Raji (cell line): ENCODE results near the gene SAPCD1.

Source experiments
- POLR2A ChIP-seq: IDR thresholded peaks from 2 replicates; pipeline ENCODE4 v1.6.1; 2011; ENCODE audit warnings: low read depth, low read length, control low read depth; ENCODE audit not compliant: insufficient read depth

Gene SAPCD1

GRCh38 chr6:31761343-31761742 lies 1.1 kb upstream of the SAPCD1 start:
- TF ChIP-seq POLR2A = no peak

DNA sequence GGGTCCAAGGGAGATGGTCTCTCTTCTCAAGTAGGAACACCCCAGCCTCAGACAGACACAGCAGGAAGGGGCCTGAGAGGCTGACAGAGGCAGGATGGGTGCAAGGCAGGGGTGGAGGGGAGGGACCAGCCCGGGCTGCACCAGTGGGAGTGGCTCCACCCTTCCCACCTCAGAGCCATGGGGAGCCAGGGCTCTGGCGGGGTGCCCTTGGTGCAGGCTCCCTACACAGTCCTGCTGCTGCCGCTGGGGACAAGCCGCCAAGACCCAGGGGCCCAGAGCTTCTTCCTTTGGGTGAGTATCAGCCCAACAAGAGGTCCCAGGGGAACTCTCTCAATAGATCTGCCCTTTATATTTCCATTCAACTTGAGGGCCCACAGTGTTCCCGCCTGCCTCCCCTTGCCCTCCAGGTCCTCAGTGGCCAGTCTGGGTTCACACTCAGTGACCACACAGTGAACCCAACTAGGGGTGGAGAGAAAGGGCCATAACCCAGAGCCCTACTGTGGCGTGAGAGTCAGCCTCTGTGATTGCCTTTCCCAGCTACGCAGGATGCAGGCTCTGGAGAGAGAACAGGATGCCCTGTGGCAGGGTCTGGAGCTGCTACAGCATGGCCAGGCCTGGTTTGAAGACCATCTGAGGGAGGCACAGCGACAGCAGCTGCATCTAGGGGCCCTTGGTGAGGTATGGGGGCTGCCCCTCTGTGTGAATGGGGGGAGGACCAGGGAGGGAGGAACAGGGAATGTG lies 592 bp downstream of the SAPCD1 start:
- no peak for TF ChIP-seq POLR2A

DNA sequence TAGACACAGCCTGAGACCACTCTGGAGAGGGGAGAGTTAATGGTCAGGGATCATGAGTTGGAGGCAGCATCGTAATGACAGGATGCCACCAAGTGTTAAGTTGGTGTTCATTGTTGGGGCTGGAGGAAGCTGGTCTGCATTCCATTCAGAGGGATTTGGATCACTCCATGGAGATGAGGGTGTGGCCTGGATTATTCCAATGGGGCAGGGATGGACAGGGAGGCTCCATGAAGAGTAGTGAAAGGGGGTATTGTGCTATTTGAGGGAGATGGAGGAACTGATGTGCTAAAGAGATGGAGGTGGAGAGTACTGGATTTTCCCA lies 1.1 kb downstream of the SAPCD1 start:
- TF ChIP-seq POLR2A = no peak

DNA sequence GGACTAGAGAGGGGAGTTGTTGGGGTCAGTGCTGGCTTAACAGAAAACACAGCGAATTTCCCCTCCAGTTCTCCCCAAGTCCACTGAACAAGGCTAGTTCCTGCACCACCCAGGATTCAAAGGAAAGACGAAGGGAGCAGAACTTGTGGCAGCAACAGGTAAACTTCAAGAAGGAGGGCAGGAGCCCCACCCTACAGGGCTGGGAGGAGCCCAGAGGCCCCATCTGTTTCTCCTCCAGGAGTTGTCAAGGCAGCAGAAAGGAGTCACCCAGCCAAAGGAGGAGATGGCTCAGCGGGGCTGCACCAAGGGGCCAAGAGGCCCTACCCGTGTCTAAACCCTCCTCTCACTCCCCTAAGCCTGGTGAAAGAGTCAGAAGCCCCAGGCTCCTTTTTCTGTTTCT lies 1.7 kb downstream of the SAPCD1 start:
- TF ChIP-seq POLR2A = no peak

DNA sequence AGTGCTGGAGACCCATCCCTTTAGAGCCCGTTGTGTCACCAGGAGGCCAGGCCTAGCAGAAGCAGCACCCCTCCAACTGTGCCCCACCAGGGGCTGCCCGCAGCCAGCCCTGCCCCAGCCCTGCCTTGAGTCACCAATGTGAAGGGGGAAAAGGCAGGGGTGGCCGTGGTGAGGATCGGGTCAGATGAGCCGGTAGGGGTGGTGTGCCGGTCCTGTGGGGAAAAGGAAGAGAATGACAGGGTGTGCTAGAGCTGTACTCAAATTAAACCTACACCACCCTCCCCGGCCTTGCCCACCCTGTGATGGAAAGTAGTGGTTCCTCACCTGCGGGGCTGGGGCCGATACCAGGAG lies 3.1 kb downstream of the SAPCD1 start:
- no peak for TF ChIP-seq POLR2A

DNA sequence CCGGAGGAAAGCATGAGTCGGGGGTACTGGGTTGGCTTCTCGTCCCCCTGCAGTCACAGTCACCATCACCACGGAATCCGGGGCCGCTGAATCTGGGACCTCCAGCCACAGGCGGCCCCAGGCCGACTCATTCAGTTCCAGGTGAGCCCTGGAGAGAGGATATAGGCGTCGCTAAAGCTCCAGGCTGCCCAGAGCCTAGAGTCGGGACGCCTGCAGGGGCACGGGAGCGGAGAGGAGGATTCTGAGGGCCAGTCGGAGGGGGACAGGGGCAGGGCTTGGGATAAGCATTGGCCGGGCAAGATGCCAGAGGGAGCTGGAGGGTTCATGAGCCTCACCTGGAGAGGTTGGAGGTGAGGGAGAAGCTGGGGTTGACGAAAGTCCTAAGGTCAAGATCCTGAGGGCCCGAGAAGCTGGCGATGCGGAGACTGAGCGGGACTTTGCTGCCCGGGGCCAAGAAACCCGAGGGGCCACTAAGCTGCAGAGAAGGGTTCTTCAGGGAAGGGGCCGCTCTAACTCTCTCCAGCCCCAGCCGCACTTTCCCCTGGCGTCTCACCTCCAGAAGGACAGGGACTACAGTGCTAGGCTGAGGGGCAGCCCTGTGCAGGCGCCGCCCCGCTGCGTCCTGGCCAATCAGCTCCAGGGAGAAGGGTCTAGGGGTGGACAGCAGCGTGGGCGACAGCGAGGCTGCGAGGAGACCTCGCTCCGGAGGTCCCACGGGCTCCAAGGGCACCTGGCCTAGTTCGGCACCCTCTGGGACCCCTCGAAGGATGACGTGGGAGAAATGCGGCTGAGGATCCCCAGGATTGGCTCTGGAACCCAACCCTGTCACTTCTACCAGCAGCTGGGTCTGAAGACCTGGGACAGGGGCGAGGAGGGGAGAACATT lies 3.7 kb downstream of the SAPCD1 start:
- TF ChIP-seq POLR2A = no peak

GRCh38 chr6:31767096-31767645 lies 4.7 kb downstream of the SAPCD1 start:
- no peak for TF ChIP-seq POLR2A

- TF ChIP-seq POLR2A = no peak
Measured at GRCh38 chr6:31768363-31769257, 6.2 kb downstream of the SAPCD1 start.

GRCh38 chr6:31769684-31770371 lies 7.4 kb downstream of the SAPCD1 start:
- TF ChIP-seq POLR2A = no peak

DNA sequence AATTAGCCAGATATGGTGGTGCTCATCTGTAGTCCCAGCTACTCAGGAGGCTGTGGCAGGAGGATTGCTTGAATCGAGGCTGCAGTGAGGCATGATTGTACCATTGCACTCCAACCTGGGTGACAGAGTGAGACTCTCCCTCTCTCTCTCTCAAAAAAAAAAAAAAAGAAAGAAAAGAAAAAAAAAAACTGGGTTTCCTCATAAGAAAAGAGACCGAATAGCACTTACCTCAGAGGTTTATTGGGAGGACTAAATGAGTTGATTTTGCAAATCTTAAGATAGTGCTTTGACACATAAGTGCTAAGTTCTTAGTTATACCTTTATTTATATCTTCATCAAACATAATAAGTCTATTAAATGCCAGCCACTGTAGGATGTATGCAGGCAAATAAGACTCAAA lies 8.4 kb downstream of the SAPCD1 start:
- no peak for TF ChIP-seq POLR2A

GRCh38 chr6:31771992-31772358 lies 9.5 kb downstream of the SAPCD1 start:
- TF ChIP-seq POLR2A = no peak

GRCh38 chr6:31775184-31775583 lies 12.7 kb downstream of the SAPCD1 start:
- no peak for TF ChIP-seq POLR2A

DNA sequence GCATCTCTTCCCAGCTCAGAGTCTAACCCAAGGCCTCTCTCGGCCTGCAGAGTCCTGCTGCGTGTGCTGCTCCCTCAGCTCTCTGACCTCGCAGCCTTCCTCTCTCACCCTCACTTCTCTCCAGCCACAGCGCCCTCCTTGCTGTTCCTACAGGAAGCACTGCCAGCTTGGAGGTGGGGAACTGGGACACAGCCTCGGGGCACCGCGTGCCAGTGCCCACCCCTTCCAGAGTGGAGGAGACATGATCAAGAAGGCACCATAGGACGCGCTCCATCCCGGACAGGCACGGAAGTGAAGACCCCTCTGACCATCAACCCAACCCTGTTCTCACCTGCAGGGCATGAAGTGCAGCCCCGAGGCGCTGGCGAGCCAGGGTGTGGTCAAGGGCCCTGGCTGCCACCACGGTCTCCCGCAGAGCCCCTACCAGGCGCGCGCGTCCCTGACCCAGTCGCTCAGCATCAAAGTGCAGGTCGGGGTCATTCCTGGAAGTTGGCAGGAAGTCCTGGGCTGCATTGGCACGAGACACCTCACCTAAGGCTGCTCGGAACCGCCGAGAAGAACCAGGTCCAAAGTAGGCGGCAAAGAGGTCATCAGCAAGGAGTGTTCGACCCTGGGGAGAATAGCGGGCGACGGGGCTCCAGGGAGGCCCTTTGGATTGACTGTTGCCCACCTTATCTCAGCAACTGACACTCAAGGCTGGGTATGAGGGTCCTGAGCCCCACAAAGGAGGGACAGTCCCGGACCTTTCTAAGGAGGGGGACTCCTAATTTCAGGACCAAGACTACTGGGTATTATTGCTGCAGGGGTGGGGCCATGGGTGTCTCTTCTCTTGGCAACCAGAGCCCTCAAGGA lies 13.4 kb downstream of the SAPCD1 start:
- no peak for TF ChIP-seq POLR2A

DNA sequence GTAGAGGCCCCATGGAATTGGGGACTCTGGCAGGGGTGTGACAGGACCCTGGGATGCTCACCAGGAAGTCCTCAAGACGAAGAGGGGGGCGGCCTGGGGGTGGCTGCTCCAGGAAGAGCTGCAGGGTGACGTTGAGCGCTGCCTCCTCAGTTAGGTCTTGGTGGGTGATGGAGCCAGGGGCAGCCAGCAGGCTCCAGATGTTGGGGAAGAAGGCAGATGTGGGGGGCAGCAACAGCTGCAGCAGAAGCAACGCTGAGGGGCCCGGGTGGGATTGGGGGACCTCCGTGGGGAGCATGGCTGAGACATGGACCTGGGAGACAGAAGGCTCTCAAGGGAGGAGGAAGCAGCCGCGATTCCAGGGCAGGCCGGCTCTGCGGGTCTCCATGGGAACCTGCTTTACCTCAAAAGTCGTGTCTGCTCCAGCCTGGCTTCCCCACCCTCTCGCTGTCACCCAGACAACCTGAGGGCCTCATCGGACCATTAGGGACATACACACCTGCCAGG lies 14.1 kb downstream of the SAPCD1 start:
- TF ChIP-seq POLR2A = no peak
